Gastroesophageal sphincter (tissue), 3 donors: ENCODE results near the gene METRNL.

ENCODE experiments used
- CTCF ChIP-seq, 4 experiments: fragments of 200-600 bp in 2 of 4; fragments of 450-650 bp in 2 of 4; sonication (generic) in 1 of 4; IDR thresholded peaks; one replicate each; pipeline ENCODE4 v1.5.1; 2017 to 2019; ENCODE audit warnings: antibody characterized with exemption in 4 of 4, mild to moderate bottlenecking in 2 of 4, moderate library complexity in 2 of 4
- POLR2A ChIP-seq, 2 donors: fragments of 450-650 bp; IDR thresholded peaks; one replicate each; pipeline ENCODE4 v1.6.1; 2017; ENCODE audit warnings: antibody characterized with exemption in 2 of 2, mild to moderate bottlenecking in 2 of 2, moderate library complexity in 1 of 2

- TF ChIP-seq POLR2A (IDR thresholded peaks at IDR 0.05) (no peak), CTCF (IDR thresholded peaks at IDR 0.05) (no peak)
Measured at GRCh38 chr17:83127431-83128160, 48.2 kb downstream of the METRNL start.
